Right ventricle myocardium inferior (tissue), 1 donor: ENCODE data around the gene CHST10. TPM values are rescaled to one million over a fixed set of nuclear protein-coding genes. Genes with fewer than 3 reads are reported as not detected.

Experiments
- ATAC-seq: fragments of 200-7000 bp; cut with Tn5 transposase; one replicate; pipeline ENCODE4 v1.9.1; 2020; ENCODE audit warnings: mild to moderate bottlenecking, moderate library complexity
- DNase-seq: peaks from one replicate; pipeline ENCODE4 v3.0.0; 2021; ENCODE audit errors: missing footprints
- intact Hi-C: fragments of 100-400 bp; cut with DNase I; formaldehyde crosslinking; loops from one replicate; pipeline ENCODE4 v1.11.0; 2022
- total RNA-seq: library from RNA; stranded (reverse); fragmentation: NEBNext Ultra II Directional; extraction: Animal tissue kit (Norgen Biotek cat#: 25700); gene quantifications from one replicate; pipeline ENCODE4 v1.2.1, GENCODE V29; 2021
- donor health status: DM: no; HTN: yes; CAD: no; lungs with severe emphysema.

Gene CHST10
- total RNA-seq, 1 donor from 2014 or later = 10.5 TPM

DNA sequence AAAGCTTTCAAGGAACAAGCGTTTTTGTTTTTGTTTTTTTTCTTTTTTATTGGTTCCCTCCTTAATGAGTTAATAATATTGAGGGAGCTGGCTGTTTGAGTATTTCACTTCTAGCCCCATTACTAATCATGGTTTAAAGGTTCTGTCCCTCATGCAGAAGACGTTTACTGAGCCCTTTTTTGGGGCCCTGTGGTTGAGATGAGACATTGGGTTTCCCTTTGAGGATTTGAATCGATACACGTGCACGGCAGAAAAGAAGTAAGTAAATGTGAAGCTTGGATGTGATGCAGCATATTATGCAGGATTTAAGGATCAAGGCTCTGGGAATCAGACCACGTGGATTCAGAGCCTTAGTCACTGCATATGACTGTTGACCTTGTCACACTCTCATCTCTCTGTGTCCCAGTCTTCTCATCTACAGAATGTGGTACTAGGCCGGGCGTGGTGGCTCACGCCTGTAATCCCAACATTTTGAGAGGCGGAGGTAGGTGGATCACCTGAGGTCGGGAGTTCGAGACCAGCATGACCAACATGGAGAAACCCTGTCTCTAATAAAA is 1.0 kb upstream of the CHST10 start:
- DNase-seq (no peak), ATAC-seq (no peak)
- intact Hi-C loops = loop anchor here (5.0 kb wide), 1 partner anchor 144 kb away; the partner anchor contains the start of gene PDCL3

DNA sequence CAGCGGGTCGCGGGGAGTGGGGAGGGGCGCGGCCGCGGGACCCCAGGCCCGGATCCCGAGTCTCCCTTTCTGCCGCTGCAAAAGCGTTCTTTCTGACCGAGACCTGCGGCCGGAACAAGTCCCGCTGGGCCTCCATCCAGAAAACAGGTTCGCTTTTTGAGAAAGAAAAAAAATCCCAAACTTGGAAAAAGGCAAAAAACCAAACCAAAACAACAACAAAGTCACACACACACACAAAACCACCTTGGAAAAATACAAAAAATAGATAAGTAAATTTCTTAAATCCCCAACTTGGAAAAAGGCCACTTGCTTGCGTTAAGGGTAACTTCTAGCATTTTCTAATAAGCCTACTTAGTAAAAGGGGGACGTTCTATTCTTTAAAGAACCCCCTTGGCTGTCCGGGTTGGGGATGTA is 250 bp upstream of the CHST10 start:
- intact Hi-C loops = loop anchor here (5.0 kb wide), 1 partner anchor 145 kb away; the partner anchor contains the start of gene PDCL3
- ATAC-seq (no peak), DNase-seq (no peak)

- ATAC-seq (peak; percentile 21), DNase-seq (no peak)
- intact Hi-C loops = loop anchor here (5.0 kb wide), 1 partner anchor 146 kb away; the partner anchor contains the start of gene PDCL3
These were observed 1.0 kb downstream of the CHST10 start for GRCh38 chr2:100416397-100416934.

DNA sequence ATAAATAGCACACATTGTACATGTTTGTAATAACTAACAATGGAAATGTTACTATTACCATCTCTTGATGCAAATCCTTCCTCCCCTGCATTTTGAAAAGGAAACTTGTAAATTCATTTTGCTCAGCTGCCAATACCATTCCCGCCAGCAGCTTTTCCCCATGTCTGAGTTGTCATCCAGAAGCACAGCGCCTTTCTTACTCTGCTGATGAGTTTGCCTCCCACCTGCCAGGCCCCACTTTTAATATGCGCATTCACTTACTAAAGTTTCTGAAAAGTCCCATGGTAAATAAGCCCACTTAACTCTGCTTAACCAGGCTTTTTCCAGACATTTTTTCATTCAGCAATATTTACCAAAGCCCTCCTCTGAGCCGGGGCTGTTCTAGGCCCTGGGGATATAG is 3.9 kb downstream of the CHST10 start:
- no peak for ATAC-seq
- DNase-seq = no peak
- intact Hi-C loops = no loop called here

DNA sequence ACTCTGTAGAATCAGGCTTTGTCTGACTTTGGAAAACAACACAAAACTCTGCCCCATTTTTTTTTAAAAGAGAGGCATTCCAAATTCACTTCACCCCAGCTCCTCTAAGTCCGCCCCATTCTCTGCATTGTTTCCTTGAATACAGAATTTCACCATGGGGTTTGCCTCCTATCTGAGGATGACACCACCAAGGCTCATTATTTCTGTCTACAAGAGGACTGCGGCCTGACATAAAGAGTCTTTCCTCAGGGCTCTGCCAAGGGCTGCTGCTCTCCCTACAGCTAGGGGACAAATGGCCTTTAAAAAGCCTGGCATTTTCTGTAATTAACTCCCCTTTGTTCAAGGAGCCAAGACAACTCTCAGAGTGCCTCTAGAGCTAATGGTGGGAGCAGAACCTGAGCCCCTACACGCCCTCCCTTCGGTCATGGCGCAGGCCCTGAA is 4.6 kb downstream of the CHST10 start:
- intact Hi-C loops = no loop called here
- DNase-seq (no peak), ATAC-seq (no peak)

- DNase-seq (no peak), ATAC-seq (no peak)
- intact Hi-C loops = no loop called here
These were observed 5.0 kb downstream of the CHST10 start for GRCh38 chr2:100412466-100412865.

- intact Hi-C loops = no loop called here
- ATAC-seq (no peak), DNase-seq (no peak)
These were observed 5.6 kb downstream of the CHST10 start for GRCh38 chr2:100411841-100412292.

GRCh38 chr2:100409975-100410647 is 7.4 kb downstream of the CHST10 start:
- intact Hi-C loops = no loop called here
- DNase-seq = no peak
- ATAC-seq = no peak

DNA sequence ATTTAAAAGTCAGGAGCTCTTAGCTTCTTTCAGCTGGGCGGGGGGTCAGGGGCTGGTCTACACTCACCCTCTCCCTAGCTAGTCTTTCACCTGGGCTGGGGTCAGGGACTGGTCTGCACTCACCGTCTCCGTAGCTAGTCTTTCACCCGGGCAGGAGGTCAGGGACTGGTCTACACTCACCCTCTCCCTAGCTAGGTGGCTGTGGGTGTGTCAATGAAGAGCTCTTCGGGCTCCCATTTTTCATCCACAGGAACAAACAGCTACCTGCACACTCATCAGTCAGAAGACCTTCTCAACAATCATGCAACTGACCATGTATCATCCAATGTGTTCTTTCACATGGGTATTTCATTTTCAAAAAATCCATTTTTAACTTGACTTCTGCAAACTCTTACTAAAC is 8.0 kb downstream of the CHST10 start:
- intact Hi-C loops = no loop called here
- ATAC-seq (no peak), DNase-seq (no peak)

DNA sequence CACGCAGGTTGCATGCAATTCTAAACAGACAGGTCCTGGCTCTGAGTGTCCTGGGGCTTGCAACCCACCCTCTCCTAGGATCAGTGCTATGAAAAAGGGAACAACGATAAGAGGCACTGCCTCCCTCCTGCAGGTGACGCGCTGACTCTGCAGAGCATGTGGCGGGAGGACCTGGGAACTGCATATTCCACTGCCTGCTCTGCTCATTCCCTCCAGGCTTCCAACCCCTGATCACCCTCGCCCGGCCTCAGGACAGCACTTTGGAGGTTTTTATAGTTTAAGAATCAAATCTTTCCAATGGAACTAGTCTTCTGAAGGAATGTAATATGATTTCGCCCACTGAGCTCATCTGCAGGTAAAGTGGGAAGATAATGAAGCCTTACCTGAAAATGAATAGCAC is 8.5 kb downstream of the CHST10 start:
- DNase-seq = no peak
- intact Hi-C loops = no loop called here
- no peak for ATAC-seq

DNA sequence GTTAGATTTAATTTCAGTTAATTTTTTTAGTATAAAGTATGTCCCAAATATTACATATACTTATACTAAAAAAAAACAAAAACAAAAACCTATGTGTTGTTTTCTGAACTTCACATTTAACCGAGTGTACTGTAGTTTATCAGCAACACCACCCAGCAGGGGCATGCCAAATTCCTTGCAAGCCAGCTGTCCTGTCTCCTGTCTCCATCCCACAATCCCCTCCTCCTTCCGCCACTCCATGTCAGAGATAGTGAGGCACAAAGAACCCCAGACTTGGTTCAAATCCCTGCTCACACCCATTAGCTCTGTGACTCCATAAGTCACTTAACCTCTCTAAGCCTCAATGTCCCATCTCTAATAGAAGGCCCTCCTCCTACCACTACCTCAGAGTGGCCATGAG is 9.4 kb downstream of the CHST10 start:
- intact Hi-C loops = no loop called here
- ATAC-seq = peak; percentile 62
- no peak for DNase-seq

- intact Hi-C loops = no loop called here
- ATAC-seq (peak; percentile 9), DNase-seq (no peak)
These were observed 9.9 kb downstream of the CHST10 start for GRCh38 chr2:100407563-100407962.

DNA sequence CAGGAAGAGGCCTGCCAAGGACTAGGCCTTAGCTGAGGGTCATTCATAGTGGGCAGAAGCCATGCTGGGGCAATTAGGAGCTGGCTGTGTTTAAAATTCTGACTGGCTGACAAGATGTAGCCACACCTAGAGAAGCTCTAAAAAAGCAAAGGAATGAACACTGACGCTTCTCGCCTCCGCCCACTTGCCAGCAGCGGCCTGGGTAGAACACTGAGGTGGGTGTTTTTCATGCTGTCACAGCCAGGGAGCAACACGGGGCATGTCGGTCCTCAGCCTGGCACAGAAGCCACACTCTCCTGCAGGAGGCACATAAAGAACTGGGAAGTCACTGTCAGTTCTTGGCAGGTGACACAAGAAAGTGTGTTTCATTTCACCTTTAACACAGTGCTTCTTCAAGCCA is 10.4 kb downstream of the CHST10 start:
- ATAC-seq (peak; percentile 65), DNase-seq (no peak)
- intact Hi-C loops = no loop called here

- no peak for ATAC-seq
- no peak for DNase-seq
- intact Hi-C loops = no loop called here
These were observed 11.4 kb downstream of the CHST10 start for GRCh38 chr2:100406120-100406508.

DNA sequence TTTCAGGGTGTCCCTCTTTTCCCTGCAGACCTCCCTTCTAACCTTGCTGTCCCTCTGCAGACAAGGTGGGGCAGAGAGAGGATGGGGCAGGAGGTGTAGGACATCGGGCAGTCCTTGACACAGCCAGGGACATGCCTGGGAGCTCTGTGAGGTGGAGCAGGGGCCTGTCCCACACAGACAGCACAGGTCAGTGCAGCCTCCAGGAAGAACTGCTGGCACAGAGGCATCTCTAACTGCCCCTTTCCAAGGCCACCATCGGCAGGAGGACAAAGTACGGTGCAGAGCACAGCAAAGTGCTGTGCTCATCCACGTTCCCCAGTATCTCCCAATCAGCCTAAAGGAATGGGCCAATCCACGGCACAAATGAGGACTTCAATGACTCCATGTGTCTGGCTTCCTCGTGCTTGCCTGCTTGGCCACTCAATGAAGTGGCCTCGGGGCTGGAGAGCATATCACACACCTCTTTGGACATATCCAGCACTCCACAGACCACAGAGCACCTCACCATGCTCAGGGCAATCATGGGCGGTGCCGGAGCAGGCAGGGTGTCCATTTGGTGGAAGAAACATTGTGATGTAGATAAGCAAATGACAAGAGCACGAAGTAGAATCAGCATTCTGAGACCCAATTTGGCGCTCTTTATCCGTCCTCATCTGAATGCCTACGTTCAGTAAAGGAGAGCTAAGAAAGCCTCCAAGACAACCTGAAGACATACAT is 11.9 kb downstream of the CHST10 start:
- DNase-seq (no peak), ATAC-seq (no peak)
- intact Hi-C loops = no loop called here

- DNase-seq = no peak
- intact Hi-C loops = no loop called here
- no peak for ATAC-seq
These were observed 13.1 kb downstream of the CHST10 start for GRCh38 chr2:100404411-100404810.

- intact Hi-C loops = no loop called here
- DNase-seq (no peak), ATAC-seq (no peak)
These were observed 13.7 kb downstream of the CHST10 start for GRCh38 chr2:100403722-100404121.

- intact Hi-C loops = no loop called here
- ATAC-seq (no peak), DNase-seq (no peak)
These were observed 16.2 kb downstream of the CHST10 start for GRCh38 chr2:100401268-100401667.

DNA sequence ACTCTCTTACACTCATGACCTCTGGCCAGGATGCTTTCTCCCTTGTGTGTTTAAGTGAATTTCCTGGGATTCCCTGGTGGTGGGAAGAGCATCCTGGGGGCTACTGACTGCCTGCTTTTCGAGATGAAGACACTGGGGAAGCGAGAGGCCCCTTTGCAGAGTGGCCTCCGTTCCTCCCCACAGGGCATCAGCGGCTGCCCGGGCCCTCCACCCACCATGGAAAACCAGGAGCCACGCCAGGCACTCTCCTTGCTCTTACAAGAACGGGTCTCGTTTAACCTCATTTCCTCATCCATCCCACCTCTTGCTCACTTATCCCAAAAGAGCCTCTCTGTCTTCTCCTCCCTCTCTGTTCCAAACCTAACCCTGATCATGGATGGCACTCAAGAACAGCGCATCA is 17.8 kb downstream of the CHST10 start:
- intact Hi-C loops = no loop called here
- no peak for ATAC-seq
- DNase-seq = no peak

DNA sequence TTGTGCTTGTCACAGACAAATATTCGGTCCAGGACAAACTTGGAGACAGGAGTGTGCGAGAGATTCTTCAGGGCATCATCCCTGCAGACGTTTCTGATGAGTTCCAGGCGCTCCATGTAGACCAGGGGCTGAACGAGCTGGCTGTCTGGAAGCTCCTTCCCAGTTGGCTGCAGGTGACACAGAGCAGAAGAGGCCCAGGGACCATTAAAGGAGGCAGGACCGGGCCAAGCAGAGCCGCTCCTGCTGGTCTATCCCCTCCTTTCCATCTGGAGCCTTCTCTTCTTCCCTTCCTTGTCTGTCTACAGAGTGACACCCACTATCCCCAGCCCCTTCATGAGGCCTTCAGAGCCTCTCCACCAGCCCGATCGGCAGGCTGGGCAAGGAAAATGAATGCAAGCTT is 19.5 kb downstream of the CHST10 start:
- intact Hi-C loops = no loop called here
- no peak for DNase-seq
- ATAC-seq = no peak
